ENCODE data around the gene SOX1.

SOX1 gene

DNA sequence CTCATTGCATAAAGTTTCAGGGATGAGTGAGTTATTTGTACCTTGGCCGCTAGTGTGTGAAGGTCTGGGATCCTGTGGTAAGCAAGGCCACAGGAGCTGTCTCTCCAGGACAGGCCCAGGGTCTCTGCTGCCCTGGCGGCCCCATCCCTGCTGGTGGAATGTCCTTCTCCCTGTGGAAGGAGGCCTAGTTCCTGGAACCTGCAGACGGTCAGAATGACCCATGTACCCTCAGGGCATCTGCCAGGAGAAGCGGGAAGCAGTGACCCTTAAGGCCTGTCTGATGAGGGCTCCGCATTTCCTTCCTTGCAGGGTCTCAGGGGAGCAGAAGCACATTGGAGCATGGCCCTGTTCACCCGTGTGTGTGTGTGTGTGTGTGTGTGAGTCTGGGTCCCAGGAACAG is 32.1 kb upstream of the SOX1 start:
- TF ChIP-seq, protein P1, sequence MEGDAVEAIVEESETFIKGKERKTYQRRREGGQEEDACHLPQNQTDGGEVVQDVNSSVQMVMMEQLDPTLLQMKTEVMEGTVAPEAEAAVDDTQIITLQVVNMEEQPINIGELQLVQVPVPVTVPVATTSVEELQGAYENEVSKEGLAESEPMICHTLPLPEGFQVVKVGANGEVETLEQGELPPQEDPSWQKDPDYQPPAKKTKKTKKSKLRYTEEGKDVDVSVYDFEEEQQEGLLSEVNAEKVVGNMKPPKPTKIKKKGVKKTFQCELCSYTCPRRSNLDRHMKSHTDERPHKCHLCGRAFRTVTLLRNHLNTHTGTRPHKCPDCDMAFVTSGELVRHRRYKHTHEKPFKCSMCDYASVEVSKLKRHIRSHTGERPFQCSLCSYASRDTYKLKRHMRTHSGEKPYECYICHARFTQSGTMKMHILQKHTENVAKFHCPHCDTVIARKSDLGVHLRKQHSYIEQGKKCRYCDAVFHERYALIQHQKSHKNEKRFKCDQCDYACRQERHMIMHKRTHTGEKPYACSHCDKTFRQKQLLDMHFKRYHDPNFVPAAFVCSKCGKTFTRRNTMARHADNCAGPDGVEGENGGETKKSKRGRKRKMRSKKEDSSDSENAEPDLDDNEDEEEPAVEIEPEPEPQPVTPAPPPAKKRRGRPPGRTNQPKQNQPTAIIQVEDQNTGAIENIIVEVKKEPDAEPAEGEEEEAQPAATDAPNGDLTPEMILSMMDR (conservative IDR thresholded peaks at IDR 0.05; ENCODE audit: low read length) = no peak
- H3K4me3 ChIP-seq (ENCODE audit: low read length) = no peak overlapping the region
- DNase-seq (ENCODE audit: low read depth) = no peak

DNA sequence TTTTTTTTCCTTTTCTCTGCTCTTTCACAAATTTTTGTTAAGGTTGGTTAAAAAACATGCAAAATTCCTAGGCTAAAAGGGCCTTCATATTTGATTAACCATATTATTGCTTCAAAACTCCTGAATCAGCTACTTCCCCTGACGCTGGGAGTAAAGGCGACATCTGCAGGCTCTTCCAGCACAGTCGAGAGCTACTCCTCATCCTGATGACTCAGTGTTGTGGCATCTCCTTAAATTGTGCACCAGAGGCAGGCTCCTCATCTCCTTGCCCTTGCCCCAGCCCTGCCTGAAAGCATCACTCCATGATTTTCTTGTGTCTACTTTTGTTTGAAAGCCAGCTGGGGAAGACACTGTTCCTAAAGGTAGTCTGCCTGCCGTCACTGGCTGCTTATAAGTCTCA is 24.5 kb upstream of the SOX1 start:
- H3K4me3 ChIP-seq (ENCODE audit: low read length) = no peak overlapping the region
- DNase-seq (ENCODE audit: low read depth) = no peak
- TF ChIP-seq, protein P1 (conservative IDR thresholded peaks at IDR 0.05; ENCODE audit: low read length) = no peak

DNA sequence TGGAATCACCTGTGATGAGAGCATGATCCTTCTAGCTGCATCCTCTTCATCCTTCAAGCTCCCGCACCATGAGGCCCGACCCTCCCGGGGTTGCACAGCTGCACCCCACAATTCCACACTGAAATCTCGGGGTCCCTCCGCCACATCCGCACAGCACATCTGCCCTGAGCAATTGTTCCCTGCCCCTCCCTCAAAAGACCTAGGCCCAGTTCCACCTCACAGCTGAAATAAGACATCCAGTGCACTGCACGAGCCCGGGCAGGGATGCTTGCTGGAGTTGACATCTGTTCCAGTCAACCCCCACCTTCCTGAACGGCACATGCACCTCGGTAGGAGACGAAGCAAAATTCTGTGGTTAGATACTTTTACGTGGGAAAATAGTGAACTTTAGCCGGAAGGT is 14.7 kb upstream of the SOX1 start:
- TF ChIP-seq, protein P1 (conservative IDR thresholded peaks at IDR 0.05; ENCODE audit: low read length) = no peak
- H3K4me3 ChIP-seq (ENCODE audit: low read length) = no peak overlapping the region
- no peak for DNase-seq (ENCODE audit: low read depth)

DNA sequence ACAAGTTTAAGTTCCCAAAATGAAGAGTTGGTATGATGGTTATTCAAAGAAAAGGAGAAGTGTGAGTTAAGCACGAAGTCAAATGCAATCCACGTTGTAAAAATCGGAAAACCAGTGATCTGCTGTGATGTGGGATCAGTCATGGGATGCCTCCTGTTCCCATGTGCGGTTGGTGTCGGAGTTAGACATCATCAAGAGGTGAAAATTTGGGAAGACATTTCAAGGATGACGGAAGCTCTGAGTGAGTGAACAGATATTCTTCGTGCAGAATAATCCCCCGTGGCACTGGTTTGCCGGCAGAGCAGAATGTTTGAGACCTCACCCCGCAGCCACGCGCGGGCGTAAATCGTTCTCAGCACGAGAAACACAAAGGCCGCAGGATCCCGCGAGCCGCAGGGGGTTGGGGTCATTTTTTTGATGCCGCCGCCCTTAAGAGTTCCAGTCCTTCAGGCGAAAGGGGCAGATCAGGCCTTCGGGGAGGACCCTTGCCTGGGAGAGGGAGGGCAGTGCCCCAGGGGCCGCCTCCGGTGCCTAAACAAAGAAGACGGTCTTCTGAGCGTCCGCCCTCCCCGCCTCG is 13.7 kb upstream of the SOX1 start:
- no peak overlapping the region for H3K4me3 ChIP-seq (ENCODE audit: low read length)
- TF ChIP-seq, protein P1 (conservative IDR thresholded peaks at IDR 0.05; ENCODE audit: low read length) = no peak
- no peak for DNase-seq (ENCODE audit: low read depth)

DNA sequence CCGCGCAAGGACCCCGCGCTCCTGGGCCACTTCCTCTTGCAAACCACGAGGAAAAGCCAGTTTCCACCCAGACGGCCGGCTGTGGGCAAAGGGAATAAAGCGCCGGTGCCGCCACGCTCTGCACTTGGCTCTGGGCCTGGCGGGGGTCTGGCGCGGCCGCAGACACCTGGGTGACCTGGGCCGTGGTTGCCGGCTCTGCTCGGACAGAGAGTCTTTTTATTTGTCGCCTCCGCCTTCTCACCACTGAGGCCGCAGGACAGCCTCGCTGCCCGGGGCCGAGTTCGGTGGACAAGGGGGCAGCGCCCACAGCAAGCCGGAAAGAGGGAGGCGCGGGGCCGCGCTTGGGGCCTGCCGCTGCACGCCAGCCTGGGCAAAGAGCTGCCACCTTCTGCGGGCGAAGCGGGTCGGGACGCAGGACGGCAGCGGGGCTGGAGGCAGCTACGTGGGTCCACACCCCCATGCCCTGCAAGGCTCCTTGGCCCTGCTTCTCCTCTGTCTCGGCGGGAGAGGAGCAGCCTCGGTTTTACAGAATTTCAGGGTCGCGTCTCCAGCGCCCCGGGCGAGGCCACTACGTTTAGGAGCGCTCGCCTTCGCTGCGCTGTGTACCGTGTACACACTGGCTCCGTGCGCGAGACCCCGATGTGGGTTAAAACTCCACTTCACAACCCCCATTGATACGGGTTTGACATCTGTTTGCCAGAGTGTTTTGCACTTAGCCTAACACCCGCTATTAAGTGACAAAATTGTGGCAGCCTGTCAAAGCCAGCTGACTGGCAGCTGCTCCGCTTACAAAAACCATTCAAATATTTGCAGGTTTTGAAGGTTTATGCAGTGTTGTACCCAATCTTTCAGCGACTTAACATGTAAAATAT is 13.0 kb upstream of the SOX1 start:
- no peak for DNase-seq (ENCODE audit: low read depth)
- H3K4me3 ChIP-seq (ENCODE audit: low read length) = no peak overlapping the region
- TF ChIP-seq, protein P1 (conservative IDR thresholded peaks at IDR 0.05; ENCODE audit: low read length) = no peak

- TF ChIP-seq, protein P1 (conservative IDR thresholded peaks at IDR 0.05; ENCODE audit: low read length) = no peak
- no peak overlapping the region for H3K4me3 ChIP-seq (ENCODE audit: low read length)
- DNase-seq (ENCODE audit: low read depth) = no peak
Measured at GRCh38 chr13:112054616-112055015, 12.3 kb upstream of the SOX1 start.

Measured in AG10803 (cell line).